ENCODE data around the gene CHSY1. TPM values are rescaled to one million over a fixed set of nuclear protein-coding genes. Genes with fewer than 3 reads are reported as not detected.

Gene CHSY1
- total RNA-seq, 1 donor from 2014 or later = 14.1 TPM

Other genes with a start within 250 kb of the CHSY1 start
- 65.6 and 68.0 TPM in 2 replicates for gene SELENOS, start 25.4 kb upstream of the CHSY1 start, total RNA-seq
- 15.4 and 19.6 TPM in 2 replicates for gene SNRPA1, start 43.2 kb upstream of the CHSY1 start, total RNA-seq
- gene PCSK6, start 237.7 kb upstream of the CHSY1 start, total RNA-seq = 2.2 and 2.5 TPM in 2 replicates

Data from myocyte (in vitro differentiated cells).